Measurements from ENCODE around the gene EML4. TPM values are rescaled to one million over a fixed set of nuclear protein-coding genes. Genes with fewer than 3 reads are reported as not detected.
"Not testable (repeated sequence)": the region's sequence is repeated elsewhere in the genome, so short reads cannot be mapped to it uniquely, and the experiment has no call there.

Gene EML4
- total and polyA plus RNA-seq, 9 donors: 11.6 to 46.5 (median 31.5) TPM

GRCh38 chr2:42334220-42334619 is 165.1 kb downstream of the EML4 start:
- WGBS, 3 donors: 84 to 92% (median 88%) methylated on average over 3 of the region's 3 CpGs
- Histone ChIP-seq H3K9me3 (no peaks in the 10 kb centered on the region), H3K27ac (no peak overlapping the region), H3K4me3 (no peak overlapping the region), H3K36me3 (no peaks in the 10 kb centered on the region), H3K27me3 (no peaks in the 10 kb centered on the region), H3K4me1 (ENCODE audit: insufficient read depth) (peaks cover 7% of the 10 kb centered on the region)
- TF ChIP-seq EP300 (IDR thresholded peaks at IDR 0.05) (no peak), POLR2A (IDR thresholded peaks at IDR 0.05) (no peak)
- intact Hi-C loops (cut with DNase I): loop anchor here in 1 of 4 donors (10.0 kb wide), 1 partner anchor 239 kb away; no protein-coding TSS in a partner anchor
- DNase-seq: no peak

GRCh38 chr2:42334865-42335264 is 165.7 kb downstream of the EML4 start:
- intact Hi-C loops (cut with DNase I): loop anchor here in 1 of 4 donors (10.0 kb wide), 1 partner anchor 240 kb away; no protein-coding TSS in a partner anchor
- H3K9me3 ChIP-seq; H3K27me3 ChIP-seq; H3K4me3 ChIP-seq; H3K4me1 ChIP-seq (ENCODE audit: insufficient read depth); H3K27ac ChIP-seq; DNase-seq; H3K36me3 ChIP-seq: not testable (repeated sequence)
- 94 to 99% (median 96%) methylated on average over 6 of the region's 6 CpGs for WGBS, 3 donors

- no peak for DNase-seq
- no peaks in the 10 kb centered on the region for H3K36me3 ChIP-seq
- no peaks in the 10 kb centered on the region for H3K27me3 ChIP-seq
- intact Hi-C loops (cut with DNase I): loop anchor here in 1 of 4 donors (10.0 kb wide), 1 partner anchor 241 kb away; no protein-coding TSS in a partner anchor
- no peaks in the 10 kb centered on the region for H3K9me3 ChIP-seq
- no peak overlapping the region for H3K27ac ChIP-seq
- no peak overlapping the region for H3K4me3 ChIP-seq
- peaks cover 2% of the 10 kb centered on the region for H3K4me1 ChIP-seq (ENCODE audit: insufficient read depth)
- 95 to 97% (median 95%) methylated on average over 10 of the region's 10 CpGs for WGBS, 3 donors
- no peak for TF ChIP-seq CTCF (IDR thresholded peaks at IDR 0.05)
- TF ChIP-seq EP300 (IDR thresholded peaks at IDR 0.05): no peak
- no peak for TF ChIP-seq POLR2A (IDR thresholded peaks at IDR 0.05)
These were observed 166.5 kb downstream of the EML4 start for GRCh38 chr2:42335514-42336104.

GRCh38 chr2:42336361-42336965 is 167.3 kb downstream of the EML4 start:
- Histone ChIP-seq H3K9me3 (no peaks in the 10 kb centered on the region), H3K27ac (no peak overlapping the region), H3K36me3 (no peaks in the 10 kb centered on the region), H3K27me3 (no peaks in the 10 kb centered on the region), H3K4me1 (ENCODE audit: insufficient read depth) (peaks cover 2% of the 10 kb centered on the region), H3K4me3 (no peak overlapping the region)
- TF ChIP-seq POLR2A (IDR thresholded peaks at IDR 0.05): no peak
- TF ChIP-seq EP300 (IDR thresholded peaks at IDR 0.05): no peak
- no peak for TF ChIP-seq CTCF (IDR thresholded peaks at IDR 0.05)
- DNase-seq: no peak
- WGBS, 3 donors: 90 to 97% (median 93%) methylated on average over 9 of the region's 9 CpGs
- intact Hi-C loops (cut with DNase I): loop anchor here in 1 of 4 donors (10.0 kb wide), 1 partner anchor 242 kb away; no protein-coding TSS in a partner anchor

GRCh38 chr2:42337356-42337820 is 168.2 kb downstream of the EML4 start:
- Histone ChIP-seq H3K36me3 (no peaks in the 10 kb centered on the region), H3K27me3 (no peaks in the 10 kb centered on the region), H3K9me3 (no peaks in the 10 kb centered on the region), H3K4me3 (no peak overlapping the region), H3K4me1 (ENCODE audit: insufficient read depth) (peaks cover 6% of the 10 kb centered on the region), H3K27ac (no peak overlapping the region)
- TF ChIP-seq CTCF (IDR thresholded peaks at IDR 0.05) (no peak), EP300 (IDR thresholded peaks at IDR 0.05) (no peak), POLR2A (IDR thresholded peaks at IDR 0.05) (no peak)
- intact Hi-C loops (cut with DNase I): loop anchor here in 1 of 4 donors (10.0 kb wide), 1 partner anchor 243 kb away; no protein-coding TSS in a partner anchor
- 90 to 94% (median 92%) methylated on average over 5 of the region's 5 CpGs for WGBS, 3 donors
- no peak for DNase-seq

Data from ovary (tissue), 9 donors.